H1 (cell line): ENCODE results near the gene AGBL4. TPM values are rescaled to one million over a fixed set of nuclear protein-coding genes. Genes with fewer than 3 reads are reported as not detected.

Experiments used
- ASH2L ChIP-seq: fragments of 200-600, 300-600 bp; sonication (generic); IDR thresholded peaks from one replicate; pipeline ENCODE4 v1.7.1; 2017; ENCODE audit warnings: low read length
- CTBP2 ChIP-seq: IDR thresholded peaks from 2 replicates; pipeline ENCODE4 v1.7.0; 2011; ENCODE audit warnings: borderline replicate concordance, mild to moderate bottlenecking, moderate library complexity, mixed read lengths, low read length; ENCODE audit not compliant: insufficient read depth, insufficient read length
- GABPA ChIP-seq: IDR thresholded peaks from 2 replicates; pipeline ENCODE4 v1.6.1; 2011; ENCODE audit warnings: mild to moderate bottlenecking, low read length, moderate library complexity, borderline replicate concordance; ENCODE audit not compliant: insufficient read depth
- HDAC2 ChIP-seq, 2 experiments: fragments of 300-600 bp in 1 of 2; sonication (generic) in 1 of 2; IDR thresholded peaks; 2 replicates each; pipeline ENCODE4 v1.6.1; 2011 to 2012; ENCODE audit warnings: low read depth in 2 of 2, low read length in 2 of 2, mild to moderate bottlenecking in 2 of 2, moderate library complexity in 2 of 2, borderline replicate concordance in 1 of 2, inconsistent platforms in 1 of 2
- POU5F1 ChIP-seq: IDR thresholded peaks from 2 replicates; pipeline ENCODE4 v1.6.1; 2011; ENCODE audit warnings: low read depth, mild to moderate bottlenecking, low read length, moderate library complexity
- polyA plus RNA-seq, 7 experiments: library from polyadenylated mRNA; depleted of rRNA in 3 of 7; stranded (reverse) in 5 of 7; unstranded in 2 of 7; fragments of >200 nt in 5 of 7; fragments of 200-250 nt in 2 of 7; gene quantifications; 1 replicate in 5 of 7; 2 replicates in 1 of 7; 4 replicates in 1 of 7; pipeline versions ENCODE4 v1.2.1 to v1.2.3, GENCODE V29; 2011 to 2013; ENCODE audit warnings: missing spikeins in 2 of 7, mixed read lengths in 2 of 7
- total RNA-seq: library from RNA; stranded (reverse); fragmentation: NEBNext Ultra II Directional; extraction: Animal tissue kit (Norgen Biotek cat#: 25700); gene quantifications from 2 replicates; pipeline ENCODE4 v1.2.1, GENCODE V29; 2021
- TF ChIP-seq, protein P1 (sequence below): fragments of 300-600 bp; sonication (generic); IDR thresholded peaks from 2 replicates; pipeline ENCODE4 v1.7.1; 2012; ENCODE audit warnings: low read length, moderate library complexity, mild to moderate bottlenecking, inconsistent platforms; ENCODE audit not compliant: insufficient replicate concordance
- TF ChIP-seq, protein P2 (sequence below): IDR thresholded peaks from 2 replicates; pipeline ENCODE4 v1.6.1; 2011; ENCODE audit warnings: low read length, improper control_type of control experiment

Gene AGBL4
- total and polyA plus RNA-seq, 2 of the 8 experiments (the other 6 are each of a cell fraction or from before 2014, with no cell fraction given): 0.41 to 0.45 TPM

DNA sequence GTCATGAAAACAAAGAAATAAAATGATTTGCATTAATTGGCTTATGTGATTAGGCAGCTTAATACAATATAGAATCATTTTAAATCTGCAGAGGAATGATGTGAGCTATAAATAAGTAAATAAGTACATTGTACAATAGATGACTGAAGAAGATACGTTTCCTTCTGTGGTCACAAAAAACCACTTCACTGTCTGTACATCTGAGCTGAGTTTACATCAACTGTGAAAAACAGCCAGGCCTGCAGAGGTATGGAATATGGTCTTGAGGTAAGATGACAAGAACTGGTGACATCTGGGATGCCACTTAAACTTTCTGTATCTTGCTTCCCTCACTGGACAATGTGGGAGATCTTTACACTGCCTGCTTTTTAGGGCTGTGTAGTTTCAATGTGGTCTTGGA lies 1117.0 kb downstream of the AGBL4 start (continued):
- TF ChIP-seq, protein P1, sequence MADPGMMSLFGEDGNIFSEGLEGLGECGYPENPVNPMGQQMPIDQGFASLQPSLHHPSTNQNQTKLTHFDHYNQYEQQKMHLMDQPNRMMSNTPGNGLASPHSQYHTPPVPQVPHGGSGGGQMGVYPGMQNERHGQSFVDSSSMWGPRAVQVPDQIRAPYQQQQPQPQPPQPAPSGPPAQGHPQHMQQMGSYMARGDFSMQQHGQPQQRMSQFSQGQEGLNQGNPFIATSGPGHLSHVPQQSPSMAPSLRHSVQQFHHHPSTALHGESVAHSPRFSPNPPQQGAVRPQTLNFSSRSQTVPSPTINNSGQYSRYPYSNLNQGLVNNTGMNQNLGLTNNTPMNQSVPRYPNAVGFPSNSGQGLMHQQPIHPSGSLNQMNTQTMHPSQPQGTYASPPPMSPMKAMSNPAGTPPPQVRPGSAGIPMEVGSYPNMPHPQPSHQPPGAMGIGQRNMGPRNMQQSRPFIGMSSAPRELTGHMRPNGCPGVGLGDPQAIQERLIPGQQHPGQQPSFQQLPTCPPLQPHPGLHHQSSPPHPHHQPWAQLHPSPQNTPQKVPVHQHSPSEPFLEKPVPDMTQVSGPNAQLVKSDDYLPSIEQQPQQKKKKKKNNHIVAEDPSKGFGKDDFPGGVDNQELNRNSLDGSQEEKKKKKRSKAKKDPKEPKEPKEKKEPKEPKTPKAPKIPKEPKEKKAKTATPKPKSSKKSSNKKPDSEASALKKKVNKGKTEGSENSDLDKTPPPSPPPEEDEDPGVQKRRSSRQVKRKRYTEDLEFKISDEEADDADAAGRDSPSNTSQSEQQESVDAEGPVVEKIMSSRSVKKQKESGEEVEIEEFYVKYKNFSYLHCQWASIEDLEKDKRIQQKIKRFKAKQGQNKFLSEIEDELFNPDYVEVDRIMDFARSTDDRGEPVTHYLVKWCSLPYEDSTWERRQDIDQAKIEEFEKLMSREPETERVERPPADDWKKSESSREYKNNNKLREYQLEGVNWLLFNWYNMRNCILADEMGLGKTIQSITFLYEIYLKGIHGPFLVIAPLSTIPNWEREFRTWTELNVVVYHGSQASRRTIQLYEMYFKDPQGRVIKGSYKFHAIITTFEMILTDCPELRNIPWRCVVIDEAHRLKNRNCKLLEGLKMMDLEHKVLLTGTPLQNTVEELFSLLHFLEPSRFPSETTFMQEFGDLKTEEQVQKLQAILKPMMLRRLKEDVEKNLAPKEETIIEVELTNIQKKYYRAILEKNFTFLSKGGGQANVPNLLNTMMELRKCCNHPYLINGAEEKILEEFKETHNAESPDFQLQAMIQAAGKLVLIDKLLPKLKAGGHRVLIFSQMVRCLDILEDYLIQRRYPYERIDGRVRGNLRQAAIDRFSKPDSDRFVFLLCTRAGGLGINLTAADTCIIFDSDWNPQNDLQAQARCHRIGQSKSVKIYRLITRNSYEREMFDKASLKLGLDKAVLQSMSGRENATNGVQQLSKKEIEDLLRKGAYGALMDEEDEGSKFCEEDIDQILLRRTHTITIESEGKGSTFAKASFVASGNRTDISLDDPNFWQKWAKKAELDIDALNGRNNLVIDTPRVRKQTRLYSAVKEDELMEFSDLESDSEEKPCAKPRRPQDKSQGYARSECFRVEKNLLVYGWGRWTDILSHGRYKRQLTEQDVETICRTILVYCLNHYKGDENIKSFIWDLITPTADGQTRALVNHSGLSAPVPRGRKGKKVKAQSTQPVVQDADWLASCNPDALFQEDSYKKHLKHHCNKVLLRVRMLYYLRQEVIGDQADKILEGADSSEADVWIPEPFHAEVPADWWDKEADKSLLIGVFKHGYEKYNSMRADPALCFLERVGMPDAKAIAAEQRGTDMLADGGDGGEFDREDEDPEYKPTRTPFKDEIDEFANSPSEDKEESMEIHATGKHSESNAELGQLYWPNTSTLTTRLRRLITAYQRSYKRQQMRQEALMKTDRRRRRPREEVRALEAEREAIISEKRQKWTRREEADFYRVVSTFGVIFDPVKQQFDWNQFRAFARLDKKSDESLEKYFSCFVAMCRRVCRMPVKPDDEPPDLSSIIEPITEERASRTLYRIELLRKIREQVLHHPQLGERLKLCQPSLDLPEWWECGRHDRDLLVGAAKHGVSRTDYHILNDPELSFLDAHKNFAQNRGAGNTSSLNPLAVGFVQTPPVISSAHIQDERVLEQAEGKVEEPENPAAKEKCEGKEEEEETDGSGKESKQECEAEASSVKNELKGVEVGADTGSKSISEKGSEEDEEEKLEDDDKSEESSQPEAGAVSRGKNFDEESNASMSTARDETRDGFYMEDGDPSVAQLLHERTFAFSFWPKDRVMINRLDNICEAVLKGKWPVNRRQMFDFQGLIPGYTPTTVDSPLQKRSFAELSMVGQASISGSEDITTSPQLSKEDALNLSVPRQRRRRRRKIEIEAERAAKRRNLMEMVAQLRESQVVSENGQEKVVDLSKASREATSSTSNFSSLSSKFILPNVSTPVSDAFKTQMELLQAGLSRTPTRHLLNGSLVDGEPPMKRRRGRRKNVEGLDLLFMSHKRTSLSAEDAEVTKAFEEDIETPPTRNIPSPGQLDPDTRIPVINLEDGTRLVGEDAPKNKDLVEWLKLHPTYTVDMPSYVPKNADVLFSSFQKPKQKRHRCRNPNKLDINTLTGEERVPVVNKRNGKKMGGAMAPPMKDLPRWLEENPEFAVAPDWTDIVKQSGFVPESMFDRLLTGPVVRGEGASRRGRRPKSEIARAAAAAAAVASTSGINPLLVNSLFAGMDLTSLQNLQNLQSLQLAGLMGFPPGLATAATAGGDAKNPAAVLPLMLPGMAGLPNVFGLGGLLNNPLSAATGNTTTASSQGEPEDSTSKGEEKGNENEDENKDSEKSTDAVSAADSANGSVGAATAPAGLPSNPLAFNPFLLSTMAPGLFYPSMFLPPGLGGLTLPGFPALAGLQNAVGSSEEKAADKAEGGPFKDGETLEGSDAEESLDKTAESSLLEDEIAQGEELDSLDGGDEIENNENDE: no peak
- TF ChIP-seq, protein P2, sequence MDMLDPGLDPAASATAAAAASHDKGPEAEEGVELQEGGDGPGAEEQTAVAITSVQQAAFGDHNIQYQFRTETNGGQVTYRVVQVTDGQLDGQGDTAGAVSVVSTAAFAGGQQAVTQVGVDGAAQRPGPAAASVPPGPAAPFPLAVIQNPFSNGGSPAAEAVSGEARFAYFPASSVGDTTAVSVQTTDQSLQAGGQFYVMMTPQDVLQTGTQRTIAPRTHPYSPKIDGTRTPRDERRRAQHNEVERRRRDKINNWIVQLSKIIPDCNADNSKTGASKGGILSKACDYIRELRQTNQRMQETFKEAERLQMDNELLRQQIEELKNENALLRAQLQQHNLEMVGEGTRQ: no peak
- TF ChIP-seq POU5F1 (no peak), HDAC2 (IDR thresholded peaks at IDR 0.05; ENCODE audit: borderline replicate concordance in 1 of 2, low read depth in 2 of 2, low read length in 2 of 2) (no peak), ASH2L (no peak), GABPA (no peak), CTBP2 (no peak)
- TF ChIP-seq, all 59 proteins: peak for 0
